Body of pancreas (tissue), 4 donors: ENCODE measurements around the gene SEC22A.

Experiments
- POLR2A ChIP-seq, 3 donors: fragments of 450-650 bp; IDR thresholded peaks; one replicate each; pipeline ENCODE4 v1.6.1; 2016; ENCODE audit warnings: antibody characterized with exemption in 3 of 3, mild to moderate bottlenecking in 2 of 3
- TF ChIP-seq, protein P1 (sequence below), 7 experiments: fragments of 450-650 bp in 4 of 7; fragments of 200-600 bp in 3 of 7; sonication (generic) in 3 of 7; IDR thresholded peaks; one replicate each; pipeline ENCODE4 v1.5.1; 2016 to 2019; ENCODE audit warnings: antibody characterized with exemption in 7 of 7

DNA sequence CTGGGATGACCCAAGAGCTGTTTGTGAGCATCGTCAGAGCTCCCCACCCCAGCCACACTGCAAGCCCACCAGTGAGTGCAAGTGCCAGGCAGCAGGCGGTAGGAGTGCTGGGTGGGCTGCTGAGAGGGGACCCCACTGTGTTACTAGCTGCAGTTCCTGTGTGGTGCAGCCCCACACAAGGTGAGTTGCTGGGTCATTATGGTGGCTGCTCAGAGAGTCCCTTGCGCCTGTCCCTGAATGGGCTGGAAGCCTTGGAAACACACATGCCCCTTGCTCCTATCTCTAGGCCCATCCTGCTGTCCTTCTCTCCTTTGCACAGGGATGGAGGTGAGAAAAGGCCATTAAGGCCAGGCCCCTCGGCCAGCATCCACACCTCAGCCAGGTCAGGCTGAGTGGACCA, 83.7 kb downstream of the SEC22A start:
- TF ChIP-seq POLR2A (IDR thresholded peaks at IDR 0.05): no peak
- TF ChIP-seq, protein P1, sequence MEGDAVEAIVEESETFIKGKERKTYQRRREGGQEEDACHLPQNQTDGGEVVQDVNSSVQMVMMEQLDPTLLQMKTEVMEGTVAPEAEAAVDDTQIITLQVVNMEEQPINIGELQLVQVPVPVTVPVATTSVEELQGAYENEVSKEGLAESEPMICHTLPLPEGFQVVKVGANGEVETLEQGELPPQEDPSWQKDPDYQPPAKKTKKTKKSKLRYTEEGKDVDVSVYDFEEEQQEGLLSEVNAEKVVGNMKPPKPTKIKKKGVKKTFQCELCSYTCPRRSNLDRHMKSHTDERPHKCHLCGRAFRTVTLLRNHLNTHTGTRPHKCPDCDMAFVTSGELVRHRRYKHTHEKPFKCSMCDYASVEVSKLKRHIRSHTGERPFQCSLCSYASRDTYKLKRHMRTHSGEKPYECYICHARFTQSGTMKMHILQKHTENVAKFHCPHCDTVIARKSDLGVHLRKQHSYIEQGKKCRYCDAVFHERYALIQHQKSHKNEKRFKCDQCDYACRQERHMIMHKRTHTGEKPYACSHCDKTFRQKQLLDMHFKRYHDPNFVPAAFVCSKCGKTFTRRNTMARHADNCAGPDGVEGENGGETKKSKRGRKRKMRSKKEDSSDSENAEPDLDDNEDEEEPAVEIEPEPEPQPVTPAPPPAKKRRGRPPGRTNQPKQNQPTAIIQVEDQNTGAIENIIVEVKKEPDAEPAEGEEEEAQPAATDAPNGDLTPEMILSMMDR (IDR thresholded peaks at IDR 0.05): no peak
